Ascending aorta (tissue), 2 donors: ENCODE data around the gene FGF13. TPM values are rescaled to one million over a fixed set of nuclear protein-coding genes. Genes with fewer than 3 reads are reported as not detected.
A peak's percentile ranks its signal among the peaks of the same experiment; 100 is the strongest.

ENCODE experiments used
- DNase-seq, 2 donors: peaks; one replicate each; pipeline ENCODE4 v3.0.0-alpha.2; 2019; ENCODE audit warnings: low spot score in 2 of 2
- H3K27ac ChIP-seq, 2 donors: fragments of 200-600 bp; sonication (generic); one replicate each; pipeline ENCODE4 v1.5.1; 2016 to 2017; ENCODE audit warnings: mild to moderate bottlenecking in 1 of 2
- H3K27me3 ChIP-seq: fragments of 200-600 bp; sonication (generic); one replicate; pipeline ENCODE4 v1.5.1; 2017
- H3K36me3 ChIP-seq, 2 donors: fragments of 200-600 bp; sonication (generic); one replicate each; pipeline ENCODE4 v1.5.1; 2016
- H3K4me1 ChIP-seq, 2 donors: fragments of 200-600 bp; sonication (generic); one replicate each; pipeline ENCODE4 v1.5.1; 2016 to 2017; ENCODE audit warnings: mild to moderate bottlenecking in 1 of 2
- H3K4me3 ChIP-seq, 2 donors: fragments of 200-600 bp; sonication (generic); one replicate each; pipeline ENCODE4 v1.5.1; 2016 to 2017; ENCODE audit warnings: mild to moderate bottlenecking in 1 of 2
- H3K9me3 ChIP-seq, 2 donors: fragments of 200-600 bp; sonication (generic); one replicate each; pipeline ENCODE4 v1.5.1; 2016
- CTCF ChIP-seq, 3 experiments: fragments of 200-600 bp in 2 of 3; fragments of 450-650 bp in 1 of 3; sonication (generic) in 2 of 3; IDR thresholded peaks; one replicate each; pipeline ENCODE4 v1.5.1; 2016 to 2019; ENCODE audit warnings: antibody characterized with exemption in 3 of 3, mild to moderate bottlenecking in 1 of 3, moderate library complexity in 1 of 3
- intact Hi-C: fragments of 100-400 bp; cut with DNase I; formaldehyde crosslinking; loops from one replicate; pipeline ENCODE4 v1.15.1; 2023
- total RNA-seq: library from RNA; depleted of rRNA; stranded (reverse); fragments of >200 nt; gene quantifications from one replicate; pipeline ENCODE4 v1.1.0, GENCODE V29; 2016

Gene FGF13
- total RNA-seq, 1 donor from 2014 or later = 12.7 TPM

GRCh38 chrX:138710866-138711341 lies 613 bp downstream of the FGF13 start:
- no peaks in the 10 kb centered on the region for H3K4me1 ChIP-seq
- no peaks in the 10 kb centered on the region for H3K27me3 ChIP-seq
- no peaks in the 10 kb centered on the region for H3K9me3 ChIP-seq
- TF ChIP-seq CTCF (IDR thresholded peaks at IDR 0.05) = no peak
- no peaks in the 10 kb centered on the region for H3K36me3 ChIP-seq
- H3K4me3 ChIP-seq = peak overlapping the region; percentile 44 to 69
- peak in 1 of 2 donors; percentile 59 for DNase-seq
- peak overlapping the region; percentile 68 to 73 for H3K27ac ChIP-seq
- intact Hi-C loops = loop anchor here (5.0 kb wide), 1 partner anchor 74 kb away; no protein-coding TSS in a partner anchor

GRCh38 chrX:138709886-138710791 lies 1.4 kb downstream of the FGF13 start:
- no peaks in the 10 kb centered on the region for H3K36me3 ChIP-seq
- H3K27ac ChIP-seq = peak overlapping the region; percentile 68 to 73
- H3K9me3 ChIP-seq = no peaks in the 10 kb centered on the region
- no peaks in the 10 kb centered on the region for H3K4me1 ChIP-seq
- peak in 1 of 2 donors; percentile 63 for DNase-seq
- TF ChIP-seq CTCF (IDR thresholded peaks at IDR 0.05) = no peak
- no peaks in the 10 kb centered on the region for H3K27me3 ChIP-seq
- H3K4me3 ChIP-seq = peak overlapping the region; percentile 44 to 69
- intact Hi-C loops = loop anchor here (5.0 kb wide), 1 partner anchor 73 kb away; no protein-coding TSS in a partner anchor

GRCh38 chrX:138708268-138708667 lies 3.2 kb downstream of the FGF13 start:
- Histone ChIP-seq H3K27me3 (no peaks in the 10 kb centered on the region), H3K9me3 (no peaks in the 10 kb centered on the region), H3K4me1 (no peaks in the 10 kb centered on the region), H3K36me3 (no peaks in the 10 kb centered on the region), H3K4me3 (no peak overlapping the region), H3K27ac (no peak overlapping the region)
- intact Hi-C loops = no loop called here
- DNase-seq = no peak
- no peak for TF ChIP-seq CTCF (IDR thresholded peaks at IDR 0.05)

GRCh38 chrX:138704596-138704995 lies 6.9 kb downstream of the FGF13 start:
- Histone ChIP-seq H3K27ac (no peak overlapping the region), H3K36me3 (no peaks in the 10 kb centered on the region), H3K4me1 (no peaks in the 10 kb centered on the region), H3K27me3 (no peaks in the 10 kb centered on the region), H3K4me3 (no peak overlapping the region), H3K9me3 (no peaks in the 10 kb centered on the region)
- intact Hi-C loops = no loop called here
- no peak for DNase-seq
- no peak for TF ChIP-seq CTCF (IDR thresholded peaks at IDR 0.05)

- Histone ChIP-seq H3K36me3 (no peaks in the 10 kb centered on the region), H3K4me3 (no peak overlapping the region), H3K9me3 (no peaks in the 10 kb centered on the region), H3K27ac (no peak overlapping the region), H3K27me3 (no peaks in the 10 kb centered on the region), H3K4me1 (no peaks in the 10 kb centered on the region)
- DNase-seq = no peak
- intact Hi-C loops = no loop called here
- no peak for TF ChIP-seq CTCF (IDR thresholded peaks at IDR 0.05)
These were observed 7.4 kb downstream of the FGF13 start for GRCh38 chrX:138704101-138704500.
